HG03521 (cell line): ENCODE measurements around the gene RNF19B.

Experiments used
- ATAC-seq: cut with Tn5 transposase; IDR thresholded peaks from one replicate; pipeline ENCODE4 v1.9.1; 2021; ENCODE audit warnings: mild to moderate bottlenecking, moderate library complexity; ENCODE audit not compliant: unreplicated experiment

RNF19B gene

GRCh38 chr1:32903991-32904785 is 60.4 kb downstream of the RNF19B start:
- no peak for ATAC-seq

GRCh38 chr1:32902535-32902920 is 62.1 kb downstream of the RNF19B start:
- ATAC-seq = no peak

- ATAC-seq = no peak
Observed at GRCh38 chr1:32901823-32902534, 62.6 kb downstream of the RNF19B start.

GRCh38 chr1:32900956-32901822 is 63.4 kb downstream of the RNF19B start, which contains the start of gene TMEM54:
TSS of gene TMEM54 (minus strand) at chr1:32901389. CDS start at chr1:32901238, 151 bp downstream.
- ATAC-seq = no peak

- no peak for ATAC-seq
Observed at GRCh38 chr1:32900371-32900955, 64.1 kb downstream of the RNF19B start.

GRCh38 chr1:32899586-32900296 is 64.9 kb downstream of the RNF19B start:
- no peak for ATAC-seq

- ATAC-seq = no peak
Observed at GRCh38 chr1:32898958-32899357, 65.7 kb downstream of the RNF19B start.

GRCh38 chr1:32898056-32898455 is 66.6 kb downstream of the RNF19B start:
- ATAC-seq = no peak

- no peak for ATAC-seq
Observed at GRCh38 chr1:32897082-32898049, 67.2 kb downstream of the RNF19B start.

- ATAC-seq = no peak
Observed at GRCh38 chr1:32896451-32896850, 68.2 kb downstream of the RNF19B start.

GRCh38 chr1:32895325-32896215 is 69.0 kb downstream of the RNF19B start:
- ATAC-seq = no peak

- ATAC-seq = no peak
Observed at GRCh38 chr1:32894681-32895080, 69.9 kb downstream of the RNF19B start.

- ATAC-seq = no peak
Observed at GRCh38 chr1:32894019-32894600, 70.5 kb downstream of the RNF19B start.

GRCh38 chr1:32893198-32894018 is 71.2 kb downstream of the RNF19B start:
- ATAC-seq = no peak

GRCh38 chr1:32892368-32893197 is 72.0 kb downstream of the RNF19B start:
- ATAC-seq = no peak

- no peak for ATAC-seq
Observed at GRCh38 chr1:32891630-32892029, 73.0 kb downstream of the RNF19B start.
